A172 (cell line): ENCODE results near the gene MYO3B. TPM values are rescaled to one million over a fixed set of nuclear protein-coding genes. Genes with fewer than 3 reads are reported as not detected.
"Not testable (repeated sequence)": the region's sequence is repeated elsewhere in the genome, so short reads cannot be mapped to it uniquely, and the experiment has no call there.

Source experiments
- DNase-seq: peaks from one replicate; pipeline ENCODE4 v3.0.0-alpha.2; 2015; ENCODE audit warnings: low spot score
- total RNA-seq: library from RNA; depleted of rRNA; stranded (reverse); fragments of >200 nt; shearing (Covaris generic); gene quantifications from 2 replicates; pipeline ENCODE4 v1.2.3, GENCODE V29; 2014

Gene MYO3B
- total RNA-seq, 1 experiment from 2014 or later, result 0.03 TPM

GRCh38 chr2:170411660-170412059, 233.7 kb downstream of the MYO3B start:
- no peak for DNase-seq

- no peak for DNase-seq
These were observed 243.2 kb downstream of the MYO3B start for GRCh38 chr2:170420961-170421687.

DNA sequence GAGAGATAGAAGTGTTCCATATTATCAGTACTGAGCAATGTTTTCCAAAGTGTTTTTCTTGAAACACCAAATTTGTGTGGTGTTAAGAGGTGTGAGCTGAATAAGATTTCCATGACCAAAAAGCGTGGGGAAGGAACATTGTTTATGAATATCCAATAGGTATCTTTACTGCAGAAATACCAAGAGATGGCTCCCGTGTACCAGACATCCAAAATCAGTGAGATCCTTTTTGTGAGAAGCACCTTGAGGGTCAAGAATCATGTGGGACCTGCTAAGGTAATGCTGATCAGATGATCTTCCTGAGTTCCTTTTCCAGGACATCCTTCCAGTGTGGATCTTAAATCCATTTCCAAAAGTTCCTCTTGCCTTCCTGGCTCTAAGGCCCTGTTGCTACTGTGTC, 246.0 kb downstream of the MYO3B start:
- DNase-seq, result no peak

DNA sequence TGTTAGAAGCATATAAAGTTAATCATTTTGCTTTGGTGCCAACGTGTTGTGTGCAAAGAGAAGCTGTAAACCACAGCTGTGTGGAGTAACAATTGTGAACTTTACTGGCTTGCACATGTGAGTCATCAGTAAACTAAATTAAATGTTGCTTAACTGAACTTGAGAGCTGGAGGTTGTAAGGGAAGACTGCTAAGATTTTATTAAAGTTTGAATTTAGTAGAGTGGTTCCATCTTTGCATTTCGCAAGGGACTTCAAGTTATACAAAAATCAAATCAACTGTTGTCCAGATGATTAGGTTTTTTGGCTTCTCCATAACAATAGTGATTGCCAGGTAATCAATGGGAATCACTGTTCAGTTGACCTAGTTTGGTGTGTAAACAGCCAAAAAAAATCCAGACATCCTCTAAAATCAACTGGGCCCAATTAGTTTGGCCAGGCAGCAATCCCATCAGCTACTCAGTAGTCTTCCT, 247.4 kb downstream of the MYO3B start:
- DNase-seq, result peak; percentile 32

DNA sequence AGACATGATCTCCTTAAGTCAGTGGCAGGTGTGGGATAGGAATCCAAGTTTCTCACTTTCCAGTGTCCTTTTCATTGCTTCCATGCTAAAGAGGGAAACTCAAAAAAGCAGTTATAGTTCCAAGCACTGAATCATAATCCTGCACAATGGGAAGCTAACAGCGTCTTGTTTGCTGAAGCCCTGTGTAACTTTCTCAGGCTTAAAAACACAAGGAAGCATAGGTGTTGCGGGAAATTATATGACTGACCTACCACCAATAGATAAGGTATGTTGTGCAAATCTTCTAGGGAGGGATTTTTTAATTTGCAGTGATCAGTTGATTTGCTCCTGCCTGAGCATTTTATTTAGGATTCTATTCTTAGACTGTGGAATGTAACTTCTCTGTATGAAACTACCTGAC, 250.9 kb downstream of the MYO3B start:
- no peak for DNase-seq

- DNase-seq, result no peak
These were observed 254.9 kb downstream of the MYO3B start for GRCh38 chr2:170432823-170433222.

DNA sequence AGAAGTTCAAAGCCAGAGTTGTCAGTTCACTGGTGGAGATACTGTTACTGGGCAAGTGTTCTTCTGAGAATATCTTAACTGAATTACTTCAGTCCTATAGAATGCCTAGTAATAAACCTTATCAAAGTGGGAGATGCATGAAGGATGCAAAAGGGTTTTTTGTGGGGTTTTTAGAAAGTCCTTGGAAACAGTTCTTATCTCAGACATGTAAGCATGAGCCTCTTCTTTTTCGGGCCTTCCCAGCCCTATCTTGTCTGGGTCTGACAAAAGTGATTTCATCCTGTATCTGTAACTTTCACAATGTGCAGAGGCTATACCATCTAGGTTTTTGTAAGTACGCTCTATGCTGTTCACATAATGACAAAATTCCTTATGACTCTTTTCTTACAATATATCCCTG, 255.5 kb downstream of the MYO3B start:
- no peak for DNase-seq

GRCh38 chr2:170434396-170434795, 256.4 kb downstream of the MYO3B start:
- DNase-seq, result not testable (repeated sequence)

DNA sequence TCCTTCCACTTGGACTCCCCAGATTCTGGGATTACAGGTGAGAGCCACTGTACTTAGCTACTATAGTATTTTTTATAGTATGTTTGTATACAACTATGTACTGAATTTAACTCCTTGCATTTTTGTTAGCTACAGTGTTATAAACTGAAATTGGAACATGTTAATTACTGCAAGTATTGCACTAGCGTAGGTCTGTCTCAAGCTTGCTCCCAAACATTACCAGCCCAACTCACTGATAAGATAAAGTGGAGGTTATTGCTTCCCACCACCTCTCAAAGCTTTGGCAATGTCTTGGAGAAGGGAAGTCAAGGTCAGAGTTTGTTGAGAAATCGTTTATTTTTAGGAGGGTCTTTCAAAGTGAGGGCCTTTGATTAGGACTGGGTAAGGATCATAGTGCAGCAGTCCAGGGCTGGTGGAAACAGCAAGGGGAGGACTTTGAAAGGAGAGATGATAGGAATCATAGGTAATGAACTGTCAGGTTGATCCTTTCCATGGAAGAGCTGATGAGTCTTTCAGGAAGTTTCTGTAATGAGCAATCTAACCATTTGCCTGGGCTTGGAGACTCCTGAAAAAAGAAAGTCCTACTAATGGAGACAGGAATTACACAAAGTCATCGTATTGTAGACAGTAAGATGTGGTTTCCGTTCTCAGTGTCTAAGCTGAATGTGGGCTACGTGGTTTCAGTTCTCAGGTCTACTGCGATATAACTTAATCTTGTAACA, 257.1 kb downstream of the MYO3B start:
- DNase-seq, result peak; percentile 7

DNA sequence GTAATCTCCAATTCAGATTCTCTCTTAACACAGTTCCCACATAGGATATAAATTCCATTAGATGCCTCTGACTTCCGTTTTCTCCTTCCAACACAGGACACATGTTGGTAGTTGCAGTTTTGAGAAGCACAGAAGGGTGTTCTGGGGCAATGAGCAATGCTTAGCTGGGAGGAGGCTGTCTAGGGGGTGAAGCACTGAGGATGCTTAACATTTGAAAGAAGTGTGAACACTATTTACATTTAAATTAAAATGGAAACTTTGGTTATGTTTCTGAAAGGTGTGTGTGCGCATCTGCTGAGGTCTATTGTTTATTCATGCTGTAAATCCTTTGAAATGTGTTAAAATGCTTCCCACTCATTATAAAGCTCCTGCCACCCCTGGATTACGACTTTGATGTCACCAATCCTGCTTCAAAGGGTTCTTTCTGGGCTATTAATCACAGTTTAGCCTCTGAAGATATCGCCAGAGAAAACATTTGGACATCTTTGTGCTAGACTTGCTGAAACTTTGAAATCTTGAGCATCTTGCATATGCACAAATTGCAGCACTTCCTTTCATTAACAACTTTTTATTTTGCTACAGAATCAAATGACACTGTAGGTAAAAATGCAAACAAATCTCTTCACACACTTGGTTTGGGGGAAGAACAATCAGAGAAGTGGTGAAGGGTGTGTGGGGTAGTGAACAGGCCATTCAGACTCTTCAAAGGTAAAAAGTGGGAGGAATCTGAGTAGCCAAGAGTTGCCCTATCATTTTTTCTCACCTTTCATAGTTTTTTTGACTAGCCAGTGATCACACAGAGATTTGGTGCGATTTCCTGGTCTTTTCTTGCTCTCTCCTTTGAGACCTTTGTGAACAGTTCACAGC, 258.4 kb downstream of the MYO3B start:
- no peak for DNase-seq

- DNase-seq, result peak; percentile 85
These were observed 268.1 kb downstream of the MYO3B start for GRCh38 chr2:170446078-170446477.

DNA sequence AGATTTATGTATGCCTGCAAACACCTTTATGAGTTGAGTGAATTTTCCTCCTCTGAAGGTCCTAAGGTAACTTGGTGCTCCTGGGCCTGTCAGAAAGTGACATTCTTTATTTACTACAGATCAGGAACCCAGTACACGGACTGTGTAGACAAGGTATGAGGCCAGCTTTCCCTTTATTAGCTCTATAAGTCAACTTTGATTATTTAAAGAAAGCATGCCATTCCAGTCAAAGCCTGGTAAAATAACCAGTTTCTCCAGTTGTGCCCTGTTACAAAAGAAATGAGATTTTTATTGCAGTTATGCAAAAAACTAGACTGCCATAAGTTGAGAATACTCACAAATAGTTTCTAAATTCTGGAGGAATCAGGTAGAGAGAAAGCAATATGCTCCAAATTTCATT, 271.1 kb downstream of the MYO3B start:
- no peak for DNase-seq

DNA sequence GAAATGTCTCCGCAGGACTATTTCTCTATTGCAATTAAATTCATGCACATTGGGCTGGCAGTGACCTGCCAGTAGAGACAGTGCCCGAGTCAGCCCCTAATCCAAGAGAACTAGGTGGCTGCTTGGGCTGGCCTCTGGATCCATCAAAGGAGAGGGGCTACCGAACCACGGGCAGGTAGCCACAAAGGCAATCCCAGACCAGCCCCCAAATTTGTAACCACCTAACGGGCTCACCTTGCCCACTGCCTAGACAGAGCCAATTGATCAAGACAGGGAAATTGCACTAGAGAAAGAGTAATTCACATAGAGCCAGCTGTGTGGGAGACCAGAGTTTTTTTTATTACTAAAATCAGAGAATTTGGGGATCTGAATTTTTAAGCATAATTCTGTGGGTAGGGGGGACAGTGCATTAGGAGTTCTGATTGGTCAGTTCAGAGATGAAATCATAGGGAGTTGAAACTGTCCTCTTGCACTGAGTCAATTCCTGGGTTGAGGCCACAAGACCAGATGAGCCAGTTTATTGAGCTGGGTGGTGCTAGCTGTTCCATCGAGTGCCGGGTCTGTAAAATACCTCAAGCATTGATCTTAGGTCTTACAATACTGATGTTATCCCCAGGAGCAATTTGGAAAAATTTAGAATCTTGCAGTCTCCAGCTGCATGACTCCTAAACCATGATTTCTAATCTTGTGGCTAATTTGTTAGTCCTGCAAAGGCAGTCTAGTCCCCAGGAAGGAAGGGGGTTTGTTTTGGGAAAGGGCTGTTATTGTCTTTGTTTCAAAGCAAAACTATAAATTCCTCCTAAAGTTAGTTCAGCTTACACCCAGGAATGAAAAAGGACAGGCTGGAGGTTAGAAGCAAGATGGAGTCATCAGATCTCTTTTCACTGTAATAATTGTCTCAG, 276.8 kb downstream of the MYO3B start:
- no peak for DNase-seq

GRCh38 chr2:170455617-170456426, 277.9 kb downstream of the MYO3B start:
- no peak for DNase-seq

GRCh38 chr2:170456914-170457313, 279.0 kb downstream of the MYO3B start:
- no peak for DNase-seq

DNA sequence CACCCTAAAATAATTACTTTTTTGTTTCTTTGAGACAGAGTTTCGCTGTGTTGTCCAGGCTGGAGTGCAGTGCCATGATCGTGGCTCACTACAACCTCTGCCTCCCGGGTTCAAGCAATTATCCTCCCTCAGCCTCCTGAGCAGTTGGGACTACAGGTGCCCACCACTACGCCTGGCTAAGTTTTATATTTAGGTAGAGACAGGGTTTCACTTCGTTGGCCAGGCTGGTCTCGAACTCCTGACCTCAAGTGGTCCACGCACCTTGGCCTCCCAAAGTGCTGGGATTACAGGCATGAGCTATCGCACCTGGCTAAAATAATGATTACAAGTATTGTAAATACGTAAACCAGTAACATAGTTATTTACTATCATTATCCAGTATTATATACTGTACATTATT, 279.8 kb downstream of the MYO3B start:
- DNase-seq, result no peak

DNA sequence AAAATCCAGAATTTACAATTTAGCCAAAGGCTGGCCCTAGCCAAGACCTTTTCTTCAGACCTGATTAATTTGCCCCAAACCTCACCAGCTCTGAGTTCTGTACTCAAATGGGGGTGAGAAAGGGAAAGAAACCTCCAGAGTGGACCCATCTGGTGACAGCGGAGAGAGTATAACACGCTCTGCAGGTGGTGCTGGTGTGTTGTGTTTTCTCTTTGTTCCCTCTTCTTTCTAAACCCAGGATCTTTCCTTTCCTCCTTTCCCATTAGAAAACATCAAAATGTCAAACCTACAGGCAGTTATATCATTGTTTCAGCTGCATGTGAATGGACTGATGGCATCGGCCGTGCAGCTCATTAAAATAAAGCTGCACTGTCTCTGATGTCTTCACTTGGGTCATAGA, 283.9 kb downstream of the MYO3B start:
- DNase-seq, result no peak

GRCh38 chr2:170462433-170463205, 284.7 kb downstream of the MYO3B start:
- no peak for DNase-seq

- DNase-seq, result no peak
These were observed 285.2 kb downstream of the MYO3B start for GRCh38 chr2:170463206-170463537.

- no peak for DNase-seq
These were observed 286.3 kb downstream of the MYO3B start for GRCh38 chr2:170464268-170464667.
